ENCODE measurements around the gene DENND2A.

DNA sequence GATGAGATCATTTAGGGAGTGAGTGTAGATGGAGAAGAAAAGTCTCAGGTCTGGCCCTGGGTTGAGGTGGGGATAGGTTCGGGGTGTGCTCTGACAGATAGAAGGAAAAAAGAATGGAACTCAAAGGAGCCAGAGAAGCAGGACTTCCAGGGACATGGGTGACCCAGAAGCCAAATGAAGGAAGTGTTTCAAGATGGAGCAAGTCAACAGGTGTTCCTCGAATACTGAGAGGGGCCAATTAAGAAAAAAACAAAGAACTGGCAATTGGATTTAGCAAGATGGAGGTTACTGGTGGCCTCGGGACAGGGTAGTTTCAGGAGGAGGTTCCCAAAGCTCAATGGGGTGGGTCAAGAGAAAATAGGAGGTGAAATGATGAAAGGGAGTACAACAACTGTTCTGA, 40.3 kb downstream of the DENND2A start:
- TF ChIP-seq, protein P1, sequence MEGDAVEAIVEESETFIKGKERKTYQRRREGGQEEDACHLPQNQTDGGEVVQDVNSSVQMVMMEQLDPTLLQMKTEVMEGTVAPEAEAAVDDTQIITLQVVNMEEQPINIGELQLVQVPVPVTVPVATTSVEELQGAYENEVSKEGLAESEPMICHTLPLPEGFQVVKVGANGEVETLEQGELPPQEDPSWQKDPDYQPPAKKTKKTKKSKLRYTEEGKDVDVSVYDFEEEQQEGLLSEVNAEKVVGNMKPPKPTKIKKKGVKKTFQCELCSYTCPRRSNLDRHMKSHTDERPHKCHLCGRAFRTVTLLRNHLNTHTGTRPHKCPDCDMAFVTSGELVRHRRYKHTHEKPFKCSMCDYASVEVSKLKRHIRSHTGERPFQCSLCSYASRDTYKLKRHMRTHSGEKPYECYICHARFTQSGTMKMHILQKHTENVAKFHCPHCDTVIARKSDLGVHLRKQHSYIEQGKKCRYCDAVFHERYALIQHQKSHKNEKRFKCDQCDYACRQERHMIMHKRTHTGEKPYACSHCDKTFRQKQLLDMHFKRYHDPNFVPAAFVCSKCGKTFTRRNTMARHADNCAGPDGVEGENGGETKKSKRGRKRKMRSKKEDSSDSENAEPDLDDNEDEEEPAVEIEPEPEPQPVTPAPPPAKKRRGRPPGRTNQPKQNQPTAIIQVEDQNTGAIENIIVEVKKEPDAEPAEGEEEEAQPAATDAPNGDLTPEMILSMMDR (IDR thresholded peaks at IDR 0.05): no peak
- no peak for TF ChIP-seq POLR2A (IDR thresholded peaks at IDR 0.05)
